ENCODE measurements around the gene MXD1.

The MXD1 gene

DNA sequence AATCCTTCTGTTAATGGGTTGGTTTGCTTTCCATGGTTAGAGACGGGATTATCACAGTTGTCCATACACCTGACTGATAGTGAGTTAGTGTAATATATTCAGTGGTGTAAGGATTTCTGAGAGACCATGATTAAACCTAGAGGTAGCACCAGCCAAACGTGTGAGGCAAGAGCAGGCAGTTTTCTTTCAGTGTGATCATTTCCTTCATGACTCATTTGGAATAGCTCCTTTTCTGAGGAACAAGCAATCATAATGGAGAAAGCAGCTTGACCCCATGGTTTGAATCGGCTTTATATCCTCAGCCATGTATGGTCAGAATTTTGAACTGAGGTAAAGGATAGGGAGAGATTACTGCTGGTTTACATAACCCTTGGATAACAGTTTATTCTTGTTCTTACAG lies 2.9 kb downstream of the MXD1 start:
- peaks cover 2% of the 10 kb centered on the region; the same call in 1 of the 2 replicates for H3K36me3 ChIP-seq (ENCODE audit: insufficient read depth, low read length)

GRCh38 chr2:69918401-69918800 lies 3.5 kb downstream of the MXD1 start:
- Histone ChIP-seq H3K9ac (ENCODE audit: low read depth, low read length) (no peak overlapping the region), H3K4me1 (ENCODE audit: insufficient read depth, low read length) (no peaks in the 10 kb centered on the region), H3K36me3 (ENCODE audit: insufficient read depth, low read length) (no peaks in the 10 kb centered on the region), H3K9me3 (ENCODE audit: control insufficient read depth, insufficient read depth, low read length) (no peaks in the 10 kb centered on the region)

More for the DNA sequence above, 2.9 kb downstream of the MXD1 start:
- H3K9ac ChIP-seq (ENCODE audit: low read depth, low read length), result no peak overlapping the region
- H3K4me1 ChIP-seq (ENCODE audit: insufficient read depth, low read length), result no peaks in the 10 kb centered on the region
- H3K9me3 ChIP-seq (ENCODE audit: control insufficient read depth, insufficient read depth, low read length), result no peaks in the 10 kb centered on the region

DNA sequence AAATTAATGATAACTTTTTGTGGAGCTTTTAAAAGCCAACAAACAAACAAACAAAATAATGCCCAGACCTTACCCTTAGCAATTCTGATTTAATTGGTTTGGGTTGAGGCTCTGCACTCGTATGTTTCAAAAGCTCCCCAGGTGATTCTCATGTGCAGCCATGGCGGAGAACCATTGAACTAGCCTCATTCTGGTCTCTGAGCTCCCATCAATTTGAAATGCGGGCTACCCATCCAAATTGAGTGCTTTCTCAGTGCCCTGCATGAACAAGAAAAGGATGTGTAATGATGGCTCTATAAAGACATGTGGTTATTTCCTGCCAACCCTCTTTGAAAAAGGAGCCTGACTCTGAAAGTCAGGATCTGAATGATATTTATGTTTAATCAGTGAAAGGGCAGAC lies 8.2 kb downstream of the MXD1 start:
- Histone ChIP-seq H3K4me1 (ENCODE audit: insufficient read depth, low read length) (no peaks in the 10 kb centered on the region), H3K9ac (ENCODE audit: low read depth, low read length) (no peak overlapping the region), H3K36me3 (ENCODE audit: insufficient read depth, low read length) (no peaks in the 10 kb centered on the region), H3K9me3 (ENCODE audit: control insufficient read depth, insufficient read depth, low read length) (no peaks in the 10 kb centered on the region)

DNA sequence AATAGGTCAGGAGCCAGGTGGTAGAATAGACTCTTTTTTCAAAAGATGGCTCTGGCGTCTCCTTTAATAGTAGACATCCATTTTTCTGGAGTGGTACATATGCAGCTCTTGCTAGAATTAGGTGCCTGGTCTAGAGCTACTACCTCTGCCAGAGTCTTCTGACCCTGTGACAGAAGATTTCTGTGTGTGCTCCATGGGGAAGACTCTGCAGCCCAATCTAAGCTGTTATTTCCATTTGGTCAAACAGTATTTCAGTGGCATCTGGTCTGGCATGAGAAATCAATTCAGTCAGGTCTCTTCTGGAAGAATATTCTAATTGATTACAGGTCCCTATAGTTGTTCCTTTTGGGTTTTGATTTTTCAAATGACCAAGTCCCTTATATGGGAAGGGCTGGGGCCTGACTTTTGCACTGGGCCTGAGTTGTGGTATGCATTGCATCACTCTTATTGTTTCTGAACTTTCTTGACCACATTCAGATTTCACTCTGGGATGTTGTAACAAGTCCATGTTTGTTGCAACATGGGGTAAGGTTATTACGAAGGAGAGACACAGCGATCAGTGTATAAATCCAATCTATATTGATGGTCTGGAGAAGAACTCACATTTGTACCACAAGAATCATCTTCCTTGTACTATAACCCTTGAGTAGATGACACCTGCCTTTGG lies 12.1 kb downstream of the MXD1 start:
- Histone ChIP-seq H3K4me1 (ENCODE audit: insufficient read depth, low read length) (no peaks in the 10 kb centered on the region), H3K9ac (ENCODE audit: low read depth, low read length) (no peak overlapping the region), H3K9me3 (ENCODE audit: control insufficient read depth, insufficient read depth, low read length) (no peaks in the 10 kb centered on the region), H3K36me3 (ENCODE audit: insufficient read depth, low read length) (no peaks in the 10 kb centered on the region)

DNA sequence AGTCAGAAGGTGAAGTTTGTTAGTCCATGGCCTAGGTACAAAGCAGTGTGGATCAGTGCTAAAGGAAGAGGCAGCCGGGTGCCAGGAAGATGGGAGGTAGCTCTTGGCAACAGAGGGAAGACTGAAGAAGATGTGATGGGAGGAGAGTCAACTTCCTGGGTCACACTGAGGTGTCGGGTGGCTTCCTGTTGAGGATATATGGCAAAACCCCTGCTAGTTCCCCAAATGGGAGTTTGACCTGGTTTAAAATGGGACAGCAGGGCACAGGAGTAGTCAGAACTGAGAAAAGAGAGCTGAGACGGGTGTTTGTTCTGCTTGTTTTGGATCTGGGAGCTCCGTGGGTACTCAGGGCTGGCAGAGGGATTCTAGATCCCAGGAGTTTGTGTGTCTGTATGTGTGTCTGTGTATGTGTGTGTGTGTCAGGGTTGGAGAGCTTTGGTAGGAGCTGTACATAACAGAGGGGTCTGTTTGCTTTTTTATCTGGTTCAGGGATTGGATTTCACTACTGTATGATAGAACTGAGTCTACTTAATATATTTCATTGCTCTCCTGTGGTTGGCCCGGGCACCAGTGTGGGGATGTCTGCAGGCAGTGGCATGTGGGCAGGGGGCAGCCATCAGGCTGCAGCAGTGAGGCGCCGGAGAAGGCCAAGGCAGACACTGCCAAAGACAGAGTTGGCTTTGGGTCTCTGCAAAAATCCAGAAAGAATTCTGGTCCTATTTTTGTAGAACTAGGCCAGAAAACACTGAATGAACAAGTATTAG lies 17.1 kb downstream of the MXD1 start:
- H3K4me1 ChIP-seq (ENCODE audit: insufficient read depth, low read length), result 0 out of 2 replicates have a peak, but pooled peaks cover 5% of the 10 kb centered on the region
- H3K9me3 ChIP-seq (ENCODE audit: control insufficient read depth, insufficient read depth, low read length), result no peaks in the 10 kb centered on the region
- H3K36me3 ChIP-seq (ENCODE audit: insufficient read depth, low read length), result no peaks in the 10 kb centered on the region
- H3K9ac ChIP-seq (ENCODE audit: low read depth, low read length), result no peak overlapping the region

- H3K36me3 ChIP-seq (ENCODE audit: insufficient read depth, low read length), result no peaks in the 10 kb centered on the region
- H3K4me1 ChIP-seq (ENCODE audit: insufficient read depth, low read length), result 0 out of 2 replicates have a peak, but pooled peaks cover 9% of the 10 kb centered on the region
- H3K9ac ChIP-seq (ENCODE audit: low read depth, low read length), result no peak overlapping the region
- H3K9me3 ChIP-seq (ENCODE audit: control insufficient read depth, insufficient read depth, low read length), result no peaks in the 10 kb centered on the region
Measured at GRCh38 chr2:69932596-69932922, 17.6 kb downstream of the MXD1 start.

GRCh38 chr2:69933254-69933828 lies 18.4 kb downstream of the MXD1 start:
- Histone ChIP-seq H3K4me1 (ENCODE audit: insufficient read depth, low read length) (0 out of 2 replicates have a peak, but pooled peaks cover 9% of the 10 kb centered on the region), H3K9ac (ENCODE audit: low read depth, low read length) (no peak overlapping the region), H3K36me3 (ENCODE audit: insufficient read depth, low read length) (no peaks in the 10 kb centered on the region)

GRCh38 chr2:69933839-69934613 lies 19.1 kb downstream of the MXD1 start:
- no peaks in the 10 kb centered on the region for H3K36me3 ChIP-seq (ENCODE audit: insufficient read depth, low read length)
- H3K9ac ChIP-seq (ENCODE audit: low read depth, low read length), result no peak overlapping the region

More at GRCh38 chr2:69933254-69933828, 18.4 kb downstream of the MXD1 start:
- no peaks in the 10 kb centered on the region for H3K9me3 ChIP-seq (ENCODE audit: control insufficient read depth, insufficient read depth, low read length)

GRCh38 chr2:69934614-69934908 lies 19.7 kb downstream of the MXD1 start:
- Histone ChIP-seq H3K36me3 (ENCODE audit: insufficient read depth, low read length) (no peaks in the 10 kb centered on the region), H3K9ac (ENCODE audit: low read depth, low read length) (no peak overlapping the region), H3K9me3 (ENCODE audit: control insufficient read depth, insufficient read depth, low read length) (no peaks in the 10 kb centered on the region), H3K4me1 (ENCODE audit: insufficient read depth, low read length) (peaks cover 10% of the 10 kb centered on the region; the same call in 1 of the 2 replicates)

More at GRCh38 chr2:69933839-69934613, 19.1 kb downstream of the MXD1 start:
- no peaks in the 10 kb centered on the region for H3K9me3 ChIP-seq (ENCODE audit: control insufficient read depth, insufficient read depth, low read length)
- H3K4me1 ChIP-seq (ENCODE audit: insufficient read depth, low read length), result 0 out of 2 replicates have a peak, but pooled peaks cover 9% of the 10 kb centered on the region

DNA sequence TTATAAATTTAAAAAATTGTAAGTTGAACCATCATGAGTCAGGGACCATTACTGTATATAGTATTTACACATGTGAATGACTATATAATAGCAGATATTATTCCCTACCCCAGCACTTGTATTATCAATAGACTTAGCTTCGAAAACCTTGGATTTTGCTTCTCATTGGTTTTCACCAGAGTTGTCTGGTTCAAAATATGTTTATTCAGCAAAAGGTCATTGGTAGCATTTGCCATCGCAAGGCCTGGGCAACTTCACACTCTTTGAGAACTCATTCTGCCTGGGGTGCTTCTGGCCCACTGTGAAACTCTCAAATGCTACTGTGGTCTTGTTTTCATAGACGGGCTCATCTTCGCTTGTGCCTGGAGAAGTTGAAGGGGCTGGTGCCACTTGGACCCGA lies 20.1 kb downstream of the MXD1 start:
- Histone ChIP-seq H3K9me3 (ENCODE audit: control insufficient read depth, insufficient read depth, low read length) (no peaks in the 10 kb centered on the region), H3K4me1 (ENCODE audit: insufficient read depth, low read length) (peaks cover 15% of the 10 kb centered on the region), H3K36me3 (ENCODE audit: insufficient read depth, low read length) (no peaks in the 10 kb centered on the region), H3K9ac (ENCODE audit: low read depth, low read length) (no peak overlapping the region)

- Histone ChIP-seq H3K36me3 (ENCODE audit: insufficient read depth, low read length) (no peaks in the 10 kb centered on the region), H3K9me3 (ENCODE audit: control insufficient read depth, insufficient read depth, low read length) (no peaks in the 10 kb centered on the region)
Measured at GRCh38 chr2:69936906-69937305, 22.0 kb downstream of the MXD1 start.

DNA sequence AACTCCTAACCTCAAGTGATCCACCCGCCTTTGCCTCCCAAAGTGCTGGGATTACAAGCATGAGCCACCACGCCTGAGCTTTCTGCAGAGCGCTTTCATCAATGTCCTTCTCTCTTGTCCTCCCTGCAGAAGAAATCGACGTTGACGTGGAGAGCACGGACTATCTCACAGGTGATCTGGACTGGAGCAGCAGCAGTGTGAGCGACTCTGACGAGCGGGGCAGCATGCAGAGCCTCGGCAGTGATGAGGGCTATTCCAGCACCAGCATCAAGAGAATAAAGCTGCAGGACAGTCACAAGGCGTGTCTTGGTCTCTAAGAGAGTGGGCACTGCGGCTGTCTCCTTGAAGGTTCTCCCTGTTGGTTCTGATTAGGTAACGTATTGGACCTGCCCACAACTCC lies 23.1 kb downstream of the MXD1 start:
- H3K4me1 ChIP-seq (ENCODE audit: insufficient read depth, low read length), result peaks cover 18% of the 10 kb centered on the region
- no peaks in the 10 kb centered on the region for H3K9me3 ChIP-seq (ENCODE audit: control insufficient read depth, insufficient read depth, low read length)
- H3K36me3 ChIP-seq (ENCODE audit: insufficient read depth, low read length), result no peaks in the 10 kb centered on the region

More at GRCh38 chr2:69936906-69937305, 22.0 kb downstream of the MXD1 start:
- H3K9ac ChIP-seq (ENCODE audit: low read depth, low read length), result no peak overlapping the region
- H3K4me1 ChIP-seq (ENCODE audit: insufficient read depth, low read length), result peaks cover 18% of the 10 kb centered on the region

GRCh38 chr2:69939722-69940121 lies 24.8 kb downstream of the MXD1 start:
- Histone ChIP-seq H3K9me3 (ENCODE audit: control insufficient read depth, insufficient read depth, low read length) (no peaks in the 10 kb centered on the region), H3K9ac (ENCODE audit: low read depth, low read length) (no peak overlapping the region), H3K36me3 (ENCODE audit: insufficient read depth, low read length) (no peaks in the 10 kb centered on the region), H3K4me1 (ENCODE audit: insufficient read depth, low read length) (peaks cover 18% of the 10 kb centered on the region)

More for the DNA sequence above, 23.1 kb downstream of the MXD1 start:
- H3K9ac ChIP-seq (ENCODE audit: low read depth, low read length), result no peak overlapping the region

- no peaks in the 10 kb centered on the region for H3K36me3 ChIP-seq (ENCODE audit: insufficient read depth, low read length)
- no peak overlapping the region for H3K9ac ChIP-seq (ENCODE audit: low read depth, low read length)
- H3K9me3 ChIP-seq (ENCODE audit: control insufficient read depth, insufficient read depth, low read length), result no peaks in the 10 kb centered on the region
- H3K4me1 ChIP-seq (ENCODE audit: insufficient read depth, low read length), result peaks cover 18% of the 10 kb centered on the region
Measured at GRCh38 chr2:69940691-69941090, 25.8 kb downstream of the MXD1 start.
